Endothelial cell of umbilical vein (primary cell): ENCODE results near the gene PDE1A. TPM values are rescaled to one million over a fixed set of nuclear protein-coding genes. Genes with fewer than 3 reads are reported as not detected.

Source experiments
- BruUV-seq: library from RNA; stranded (reverse); fragments of 400-500 nt; replicated peaks from 2 replicates; lab custom pipeline; 2021; lab: Mats Ljungman, UMichigan
- CTCF ChIA-PET: fragments of 300-600, 350-600 bp; sonication (Branson Sonifier 250); formaldehyde crosslinking; loops from one replicate; lab custom pipeline; 2021; ENCODE audit warnings: antibody characterized with exemption, inconsistent platforms; lab: Charles Lee
- POLR2A ChIA-PET: fragments of 300-600, 350-600 bp; sonication (Branson Sonifier 250); formaldehyde crosslinking; loops from one replicate; lab custom pipeline; 2021; ENCODE audit warnings: antibody characterized with exemption, inconsistent platforms; lab: Charles Lee
- DNase-seq: peaks from one replicate; pipeline ENCODE4 v3.0.0-alpha.2; 2011; ENCODE audit warnings: low read depth, low spot score
- FAIRE-seq: peaks from 2 replicates; lab custom pipeline; 2011; peaks lifted over from hg19 to GRCh38; lab: Jason Lieb, UNC
- H2AFZ ChIP-seq: 2 replicates; pipeline ENCODE4 v1.6.0; 2012; ENCODE audit warnings: low read depth, low read length, control low read depth, inconsistent platforms
- H3K27ac ChIP-seq: 2 replicates; pipeline ENCODE4 v1.5.1; 2011; ENCODE audit warnings: low read depth, mild to moderate bottlenecking, control low read depth, low read length, moderate library complexity; ENCODE audit not compliant: insufficient read depth
- H3K27me3 ChIP-seq, 2 experiments: 2 replicates each; pipeline versions ENCODE4 v1.6.0 to v1.6.1; 2011; ENCODE audit warnings: low read length in 2 of 2, mixed read lengths in 1 of 2; ENCODE audit not compliant: control insufficient read depth in 2 of 2, insufficient read depth in 2 of 2
- H3K36me3 ChIP-seq, 2 experiments: 2 replicates in 1 of 2; 3 replicates in 1 of 2; pipeline ENCODE4 v1.5.1; 2011; ENCODE audit warnings: low read length in 2 of 2, mild to moderate bottlenecking in 1 of 2, moderate library complexity in 1 of 2; ENCODE audit not compliant: control insufficient read depth in 2 of 2, insufficient read depth in 2 of 2; ENCODE audit errors: extremely low read depth in 1 of 2
- H3K4me1 ChIP-seq: 3 replicates; pipeline ENCODE4 v1.5.1; 2011; ENCODE audit warnings: mild to moderate bottlenecking, low read length; ENCODE audit not compliant: control insufficient read depth, insufficient read depth; ENCODE audit errors: extremely low read depth
- H3K4me2 ChIP-seq: 2 replicates; pipeline ENCODE4 v1.6.1; 2011; ENCODE audit warnings: low read length, control low read depth, mixed read lengths; ENCODE audit not compliant: insufficient read depth
- H3K4me3 ChIP-seq, 3 experiments: fragments of 200-600 bp in 1 of 3; sonication (generic), shearing (Covaris generic) in 1 of 3; replicated peaks in 1 of 3; 2 replicates each; pipeline ENCODE4 v1.5.1; 2011 to 2016; ENCODE audit warnings: control low read depth in 3 of 3, low read length in 3 of 3, mild to moderate bottlenecking in 2 of 3, inconsistent platforms in 1 of 3, low read depth in 1 of 3, moderate library complexity in 1 of 3; ENCODE audit not compliant: insufficient read depth in 1 of 3
- H3K79me2 ChIP-seq: 2 replicates; pipeline ENCODE4 v1.6.0; 2012; ENCODE audit warnings: low read length, inconsistent platforms; ENCODE audit not compliant: control insufficient read depth, insufficient read depth
- H3K9ac ChIP-seq: replicated peaks from 2 replicates; pipeline ENCODE3; 2011; ENCODE audit warnings: low read length, control low read depth; ENCODE audit not compliant: insufficient read depth; ENCODE audit errors: extremely low read depth
- H3K9me1 ChIP-seq: replicated peaks from 3 replicates; pipeline ENCODE4 v1.6.0; 2011; ENCODE audit warnings: mild to moderate bottlenecking, low read length; ENCODE audit not compliant: control insufficient read depth, insufficient read depth; ENCODE audit errors: extremely low read depth
- H3K9me3 ChIP-seq: replicated peaks from 2 replicates; pipeline ENCODE4 v1.5.1; 2012; ENCODE audit warnings: low read length, inconsistent platforms; ENCODE audit not compliant: control insufficient read depth, insufficient read depth
- H4K20me1 ChIP-seq: replicated peaks from 2 replicates; pipeline ENCODE3; 2011; ENCODE audit warnings: mild to moderate bottlenecking, low read length; ENCODE audit not compliant: control insufficient read depth, insufficient read depth; ENCODE audit errors: extremely low read depth
- EZH2 ChIP-seq: IDR thresholded peaks from 2 replicates; pipeline ENCODE4 v1.6.1; 2012; ENCODE audit warnings: borderline replicate concordance, low read depth, mild to moderate bottlenecking, moderate library complexity, low read length, inconsistent platforms; ENCODE audit not compliant: severe bottlenecking
- FOS ChIP-seq: IDR thresholded peaks from 2 replicates; pipeline ENCODE4 v1.6.1; 2011; ENCODE audit warnings: mild to moderate bottlenecking, low read length, moderate library complexity, borderline replicate concordance; ENCODE audit not compliant: insufficient read depth
- GATA2 ChIP-seq: IDR thresholded peaks from 2 replicates; pipeline ENCODE4 v1.7.0; 2011; ENCODE audit warnings: low read depth, mild to moderate bottlenecking, moderate library complexity, mixed read lengths, low read length; ENCODE audit not compliant: insufficient read length, insufficient read depth
- JUN ChIP-seq: IDR thresholded peaks from 2 replicates; pipeline ENCODE4 v1.6.1; 2011; ENCODE audit warnings: borderline replicate concordance, low read depth; ENCODE audit not compliant: insufficient read length, insufficient read depth
- MYC ChIP-seq: IDR thresholded peaks from one replicate; pipeline ENCODE4 v1.6.1; 2011; ENCODE audit warnings: mild to moderate bottlenecking, low read depth, low read length
- POLR2A ChIP-seq: IDR thresholded peaks from 2 replicates; pipeline ENCODE4 v1.6.1; 2012; ENCODE audit warnings: low read depth, mild to moderate bottlenecking, control low read depth, low read length
- POLR2AphosphoS5 ChIP-seq: IDR thresholded peaks from 2 replicates; pipeline ENCODE4 v1.6.1; 2012; ENCODE audit warnings: low read depth, mild to moderate bottlenecking, control low read depth, low read length, moderate library complexity; ENCODE audit not compliant: insufficient read depth
- dilution Hi-C: fragments of 300-500 bp; cut with MboI; formaldehyde crosslinking; loops from one replicate; pipeline ENCODE4 v1.15.0; 2019; ENCODE audit warnings: low sequenced_read_pairs; ENCODE audit not compliant: extremely low pct_ligation_motif_present
- intact Hi-C: fragments of 100-400 bp; cut with micrococcal nuclease; formaldehyde crosslinking; loops from one replicate; pipeline ENCODE4 v1.10.0; 2022
- polyA plus RNA-seq, 4 experiments: library from polyadenylated mRNA; depleted of rRNA in 3 of 4; stranded (reverse) in 3 of 4; unstranded in 1 of 4; fragments of >200 nt; gene quantifications; 2 replicates each; pipeline versions ENCODE4 v1.2.1 to v1.2.3, GENCODE V29; 2011 to 2012; ENCODE audit warnings: missing spikeins in 1 of 4
- total RNA-seq: library from RNA; stranded (reverse); gene quantifications from 2 replicates; pipeline ENCODE4 v1.2.3, GENCODE V29; 2021
- TF ChIP-seq, protein P1 (sequence below): IDR thresholded peaks from 2 replicates; pipeline ENCODE4 v1.6.1; 2011; ENCODE audit not compliant: insufficient read depth, insufficient read length
- TF ChIP-seq, protein P2 (sequence below), 2 donors: IDR thresholded peaks; 1 replicate in 1 of 2; 2 replicates in 1 of 2; pipeline ENCODE4 v1.5.1; 2011; ENCODE audit warnings: low read length in 2 of 2, mild to moderate bottlenecking in 2 of 2, moderate library complexity in 2 of 2, control low read depth in 1 of 2, inconsistent platforms in 1 of 2, low read depth in 1 of 2; ENCODE audit not compliant: insufficient read depth in 1 of 2; ENCODE audit errors: extremely low read depth in 1 of 2

The PDE1A gene
- total and polyA plus RNA-seq, 2 donors (not counting 3 experiments of a cell fraction or from before 2014, with no cell fraction given), result 0.43 to 0.49 TPM

DNA sequence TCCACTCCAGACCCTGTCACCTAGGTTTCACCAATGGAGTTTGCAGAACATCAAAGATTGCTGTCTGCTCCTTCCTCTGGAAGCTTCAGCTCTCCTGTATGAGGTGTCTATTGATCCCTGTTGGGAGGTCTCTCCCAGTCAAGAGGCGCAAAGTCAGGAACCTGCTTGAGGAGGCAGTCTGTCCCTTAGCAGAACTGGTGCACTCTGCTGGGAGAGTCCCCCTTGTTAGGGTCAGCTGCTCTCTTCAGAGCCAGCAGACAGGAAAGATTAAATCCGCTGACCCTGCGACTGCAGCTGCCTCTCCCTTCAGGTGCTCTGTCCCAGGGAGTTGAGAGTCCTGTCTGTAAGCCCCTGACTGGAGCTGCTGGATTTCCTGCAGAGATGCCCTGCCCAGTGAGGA lies 245.5 kb downstream of the PDE1A start:
- H3K4me2 ChIP-seq, result no peak overlapping the region
- CTCF ChIA-PET, result interaction anchor here (1.4 kb wide), 1 partner anchor 10 kb away, joined by 3 read pairs; no protein-coding TSS in a partner anchor
- no peak overlapping the region for H3K27ac ChIP-seq
- no peaks in the 10 kb centered on the region for H3K36me3 ChIP-seq
- H2AFZ ChIP-seq, result no peak overlapping the region
- TF ChIP-seq, protein P1, sequence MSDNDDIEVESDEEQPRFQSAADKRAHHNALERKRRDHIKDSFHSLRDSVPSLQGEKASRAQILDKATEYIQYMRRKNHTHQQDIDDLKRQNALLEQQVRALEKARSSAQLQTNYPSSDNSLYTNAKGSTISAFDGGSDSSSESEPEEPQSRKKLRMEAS, result no peak
- no peak for TF ChIP-seq POLR2A
- TF ChIP-seq FOS, result no peak
- no peak for TF ChIP-seq GATA2
- TF ChIP-seq EZH2, result no peak
- TF ChIP-seq JUN, result no peak
- no peak for TF ChIP-seq MYC
- TF ChIP-seq, protein P2, sequence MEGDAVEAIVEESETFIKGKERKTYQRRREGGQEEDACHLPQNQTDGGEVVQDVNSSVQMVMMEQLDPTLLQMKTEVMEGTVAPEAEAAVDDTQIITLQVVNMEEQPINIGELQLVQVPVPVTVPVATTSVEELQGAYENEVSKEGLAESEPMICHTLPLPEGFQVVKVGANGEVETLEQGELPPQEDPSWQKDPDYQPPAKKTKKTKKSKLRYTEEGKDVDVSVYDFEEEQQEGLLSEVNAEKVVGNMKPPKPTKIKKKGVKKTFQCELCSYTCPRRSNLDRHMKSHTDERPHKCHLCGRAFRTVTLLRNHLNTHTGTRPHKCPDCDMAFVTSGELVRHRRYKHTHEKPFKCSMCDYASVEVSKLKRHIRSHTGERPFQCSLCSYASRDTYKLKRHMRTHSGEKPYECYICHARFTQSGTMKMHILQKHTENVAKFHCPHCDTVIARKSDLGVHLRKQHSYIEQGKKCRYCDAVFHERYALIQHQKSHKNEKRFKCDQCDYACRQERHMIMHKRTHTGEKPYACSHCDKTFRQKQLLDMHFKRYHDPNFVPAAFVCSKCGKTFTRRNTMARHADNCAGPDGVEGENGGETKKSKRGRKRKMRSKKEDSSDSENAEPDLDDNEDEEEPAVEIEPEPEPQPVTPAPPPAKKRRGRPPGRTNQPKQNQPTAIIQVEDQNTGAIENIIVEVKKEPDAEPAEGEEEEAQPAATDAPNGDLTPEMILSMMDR (IDR thresholded peaks at IDR 0.05; ENCODE audit: extremely low read depth in 1 of 2, insufficient read depth in 1 of 2, low read depth in 1 of 2, low read length in 2 of 2), result no peak
- TF ChIP-seq POLR2AphosphoS5, result no peak
- FAIRE-seq (no peak), DNase-seq (no peak)
- intact Hi-C loops, result no loop called here
- H3K9me1 ChIP-seq, result no peaks in the 10 kb centered on the region
- no peak overlapping the region for H3K4me3 ChIP-seq
- no TSS peak for BruUV-seq
- no peaks in the 10 kb centered on the region for H3K79me2 ChIP-seq
- dilution Hi-C loops, result no loop called here
- POLR2A ChIA-PET, result no interaction called here
- no peaks in the 10 kb centered on the region for H3K4me1 ChIP-seq
- no peak overlapping the region for H3K9ac ChIP-seq
- H3K9me3 ChIP-seq, result no peaks in the 10 kb centered on the region
- no peaks in the 10 kb centered on the region for H3K27me3 ChIP-seq
- no peaks in the 10 kb centered on the region for H4K20me1 ChIP-seq
